ENCODE results near the gene GARIN5A. TPM values are rescaled to one million over a fixed set of nuclear protein-coding genes. Genes with fewer than 3 reads are reported as not detected.

The GARIN5A gene
- total RNA-seq, 3 donors from 2014 or later: 0.26 to 0.84 (median 0.66) TPM

- H3K9me3 Mint-ChIP-seq: no peaks in the 10 kb centered on the region
- H3K27me3 Mint-ChIP-seq (ENCODE audit: low read depth): peaks cover 19% of the 10 kb centered on the region
- H3K4me3 Mint-ChIP-seq: peak overlapping the region; percentile 86
- H3K36me3 Mint-ChIP-seq (ENCODE audit: insufficient read depth): no peaks in the 10 kb centered on the region
- ATAC-seq: peak; percentile 95 to 97
- peak; percentile 90 for DNase-seq
- peaks cover 16% of the 10 kb centered on the region for H3K4me1 Mint-ChIP-seq (ENCODE audit: low read depth)
Observed at GRCh38 chr19:50431343-50432220, 45.1 kb downstream of the GARIN5A start.

- no peak for ATAC-seq
- Mint-ChIP-seq H3K9me3 (no peaks in the 10 kb centered on the region), H3K4me3 (peak overlapping the region; percentile 86), H3K36me3 (ENCODE audit: insufficient read depth) (no peaks in the 10 kb centered on the region), H3K4me1 (ENCODE audit: low read depth) (peaks cover 16% of the 10 kb centered on the region), H3K27me3 (ENCODE audit: low read depth) (peaks cover 19% of the 10 kb centered on the region)
- no peak for DNase-seq
Observed at GRCh38 chr19:50430888-50431342, 45.7 kb downstream of the GARIN5A start.

- ATAC-seq: no peak
- peaks cover 17% of the 10 kb centered on the region for H3K27me3 Mint-ChIP-seq (ENCODE audit: low read depth)
- peaks cover 16% of the 10 kb centered on the region for H3K4me1 Mint-ChIP-seq (ENCODE audit: low read depth)
- no peaks in the 10 kb centered on the region for H3K9me3 Mint-ChIP-seq
- no peak overlapping the region for H3K4me3 Mint-ChIP-seq
- H3K36me3 Mint-ChIP-seq (ENCODE audit: insufficient read depth): no peaks in the 10 kb centered on the region
- DNase-seq: no peak
Observed at GRCh38 chr19:50428772-50429463, 47.7 kb downstream of the GARIN5A start.

- Mint-ChIP-seq H3K36me3 (ENCODE audit: insufficient read depth) (no peaks in the 10 kb centered on the region), H3K9me3 (no peaks in the 10 kb centered on the region), H3K4me1 (ENCODE audit: low read depth) (peaks cover 16% of the 10 kb centered on the region), H3K4me3 (peak overlapping the region; percentile 51), H3K27me3 (ENCODE audit: low read depth) (peaks cover 16% of the 10 kb centered on the region)
- DNase-seq (no peak), ATAC-seq (no peak)
Observed at GRCh38 chr19:50427997-50428425, 48.6 kb downstream of the GARIN5A start.

- no peaks in the 10 kb centered on the region for H3K36me3 Mint-ChIP-seq (ENCODE audit: insufficient read depth)
- peaks cover 15% of the 10 kb centered on the region for H3K4me1 Mint-ChIP-seq (ENCODE audit: low read depth)
- no peaks in the 10 kb centered on the region for H3K9me3 Mint-ChIP-seq
- no peak for ATAC-seq
- H3K27me3 Mint-ChIP-seq (ENCODE audit: low read depth): peaks cover 13% of the 10 kb centered on the region
- H3K4me3 Mint-ChIP-seq: no peak overlapping the region
- DNase-seq: no peak
Observed at GRCh38 chr19:50427318-50427925, 49.2 kb downstream of the GARIN5A start.

- H3K4me1 Mint-ChIP-seq (ENCODE audit: low read depth): peaks cover 4% of the 10 kb centered on the region
- H3K36me3 Mint-ChIP-seq (ENCODE audit: insufficient read depth): no peaks in the 10 kb centered on the region
- no peaks in the 10 kb centered on the region for H3K9me3 Mint-ChIP-seq
- ATAC-seq (no peak), DNase-seq (no peak)
- no peak overlapping the region for H3K4me3 Mint-ChIP-seq
- H3K27me3 Mint-ChIP-seq (ENCODE audit: low read depth): peaks cover 27% of the 10 kb centered on the region
Observed at GRCh38 chr19:50425581-50425980, 51.1 kb downstream of the GARIN5A start.

- Mint-ChIP-seq H3K4me1 (ENCODE audit: low read depth) (peaks cover 7% of the 10 kb centered on the region), H3K36me3 (ENCODE audit: insufficient read depth) (no peaks in the 10 kb centered on the region), H3K27me3 (ENCODE audit: low read depth) (peaks cover 35% of the 10 kb centered on the region), H3K4me3 (no peak overlapping the region), H3K9me3 (no peaks in the 10 kb centered on the region)
- no peak for ATAC-seq
- DNase-seq: no peak
Observed at GRCh38 chr19:50423279-50424113, 53.2 kb downstream of the GARIN5A start.

DNA sequence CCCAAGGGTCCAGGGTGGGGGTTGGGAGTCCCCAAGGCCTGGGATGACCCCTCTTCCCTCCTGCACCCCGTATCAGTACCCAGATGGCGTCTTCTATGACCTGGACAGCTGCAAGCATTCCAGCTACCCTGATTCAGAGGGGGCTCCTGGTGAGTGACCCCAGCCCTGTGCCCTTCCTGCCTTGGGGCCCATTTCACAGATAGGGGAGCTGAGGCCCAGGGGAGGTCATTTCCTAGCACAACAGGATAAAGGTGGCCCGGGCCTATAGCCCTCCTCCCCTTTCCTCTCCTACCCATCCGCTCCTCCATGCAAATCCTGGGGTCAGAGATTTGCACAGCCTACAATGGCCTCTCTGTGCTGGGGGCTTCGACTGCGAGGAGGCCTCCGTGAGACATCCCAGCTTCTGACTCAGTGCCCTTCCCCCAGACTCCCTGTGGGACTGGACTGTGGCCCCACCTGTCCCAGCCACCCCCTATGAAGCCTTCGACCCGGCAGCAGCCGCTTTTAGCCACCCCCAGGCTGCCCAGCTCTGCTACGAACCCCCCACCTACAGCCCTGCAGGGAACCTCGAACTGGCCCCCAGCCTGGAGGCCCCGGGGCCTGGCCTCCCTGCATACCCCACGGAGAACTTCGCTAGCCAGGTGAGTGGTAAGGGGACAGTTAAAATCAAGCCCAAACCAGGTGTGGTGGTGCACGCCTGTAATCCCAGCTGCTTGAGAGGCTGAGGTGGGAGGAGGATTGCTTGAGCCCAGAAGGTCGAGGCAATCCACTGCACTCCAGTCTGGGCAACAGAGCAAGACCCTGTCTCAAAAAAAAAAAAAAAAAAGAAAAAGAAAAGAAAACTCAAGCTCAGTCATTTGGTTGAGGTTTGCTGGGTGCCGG is 54.0 kb downstream of the GARIN5A start:
- Mint-ChIP-seq H3K36me3 (ENCODE audit: insufficient read depth) (no peaks in the 10 kb centered on the region), H3K9me3 (no peaks in the 10 kb centered on the region), H3K4me1 (ENCODE audit: low read depth) (peaks cover 7% of the 10 kb centered on the region), H3K4me3 (no peak overlapping the region), H3K27me3 (ENCODE audit: low read depth) (peaks cover 38% of the 10 kb centered on the region)
- no peak for DNase-seq
- ATAC-seq: no peak

DNA sequence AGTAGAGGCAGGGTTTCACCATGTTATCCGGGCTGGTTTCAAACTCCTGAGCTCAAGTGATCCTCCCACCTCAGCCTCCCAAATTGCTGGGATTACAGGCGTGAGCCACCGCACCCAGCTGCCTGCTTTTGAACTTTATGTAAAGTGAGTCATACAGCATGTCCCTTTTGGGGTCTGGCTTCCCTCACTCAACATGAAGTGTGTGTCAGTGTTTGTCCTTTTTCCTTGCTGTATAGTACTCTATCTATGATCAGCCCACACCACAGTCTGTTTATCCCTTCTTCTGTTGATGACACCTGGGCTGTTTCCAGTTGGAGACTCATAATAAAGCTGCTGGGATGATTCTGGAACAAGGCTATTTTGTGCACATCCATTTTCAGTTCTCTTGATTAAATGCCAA is 55.8 kb downstream of the GARIN5A start:
- Mint-ChIP-seq H3K4me3 (no peak overlapping the region), H3K4me1 (ENCODE audit: low read depth) (peaks cover 7% of the 10 kb centered on the region), H3K27me3 (ENCODE audit: low read depth) (peaks cover 38% of the 10 kb centered on the region), H3K9me3 (no peaks in the 10 kb centered on the region), H3K36me3 (ENCODE audit: insufficient read depth) (no peaks in the 10 kb centered on the region)
- DNase-seq (no peak), ATAC-seq (no peak)

DNA sequence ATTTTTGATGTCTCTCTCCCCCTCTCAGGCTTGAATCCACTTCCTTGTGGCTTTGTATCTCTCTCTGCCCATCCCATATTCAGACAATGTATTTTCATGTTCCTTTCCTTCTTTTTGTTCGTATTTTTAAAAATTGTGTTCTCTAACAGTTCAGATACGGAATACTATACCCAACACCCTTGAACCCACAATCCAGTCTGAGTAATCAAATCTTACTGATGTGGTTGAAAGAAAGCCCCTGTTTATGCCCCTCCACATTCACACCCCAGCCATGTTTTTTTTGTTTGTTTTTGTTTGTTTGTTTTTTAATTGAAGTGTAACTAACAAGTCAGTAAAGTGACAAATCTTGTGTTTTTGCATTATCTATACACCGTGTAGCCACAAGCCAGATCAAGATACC is 56.5 kb downstream of the GARIN5A start:
- ATAC-seq (no peak), DNase-seq (no peak)
- H3K4me3 Mint-ChIP-seq: peak overlapping the region; percentile 56
- H3K9me3 Mint-ChIP-seq: no peaks in the 10 kb centered on the region
- H3K4me1 Mint-ChIP-seq (ENCODE audit: low read depth): peaks cover 7% of the 10 kb centered on the region
- peaks cover 38% of the 10 kb centered on the region for H3K27me3 Mint-ChIP-seq (ENCODE audit: low read depth)
- no peaks in the 10 kb centered on the region for H3K36me3 Mint-ChIP-seq (ENCODE audit: insufficient read depth)

GRCh38 chr19:50419580-50420035 is 57.0 kb downstream of the GARIN5A start:
- Mint-ChIP-seq H3K4me3 (peak overlapping the region; percentile 56), H3K36me3 (ENCODE audit: insufficient read depth) (no peaks in the 10 kb centered on the region), H3K27me3 (ENCODE audit: low read depth) (peaks cover 38% of the 10 kb centered on the region), H3K4me1 (ENCODE audit: low read depth) (peaks cover 7% of the 10 kb centered on the region), H3K9me3 (no peaks in the 10 kb centered on the region)
- no peak for DNase-seq
- no peak for ATAC-seq

- Mint-ChIP-seq H3K9me3 (no peaks in the 10 kb centered on the region), H3K36me3 (ENCODE audit: insufficient read depth) (no peaks in the 10 kb centered on the region), H3K4me3 (peak overlapping the region; percentile 56), H3K27me3 (ENCODE audit: low read depth) (peaks cover 38% of the 10 kb centered on the region), H3K4me1 (ENCODE audit: low read depth) (peaks cover 7% of the 10 kb centered on the region)
- ATAC-seq: no peak
- DNase-seq: no peak
Observed at GRCh38 chr19:50419022-50419579, 57.5 kb downstream of the GARIN5A start.

Data from activated T-cell treated with anti-CD3 and anti-CD28 coated beads, Interleukin-2, amount 50 U/mL, for 4 hours (primary cell).